HG03045 (cell line): ENCODE measurements around the gene OR8B4.
"Not testable (repeated sequence)": the region's sequence is repeated elsewhere in the genome, so short reads cannot be mapped to it uniquely, and the experiment has no call there.

Source experiments
- ATAC-seq: cut with Tn5 transposase; IDR thresholded peaks from one replicate; pipeline ENCODE4 v1.9.1; 2021; ENCODE audit warnings: mild to moderate bottlenecking, moderate library complexity; ENCODE audit not compliant: unreplicated experiment

Gene OR8B4

GRCh38 chr11:124424384-124424921 lies at the start of gene OR8B4:
Gene OR8B4, minus strand, starts transcription at chr11:124424871. Its CDS starts 0 bp downstream, at chr11:124424871.
- ATAC-seq = no peak

- no peak for ATAC-seq
Observed at GRCh38 chr11:124474079-124474478, 49.4 kb upstream of the OR8B4 start.

GRCh38 chr11:124473476-124473875 lies 48.8 kb upstream of the OR8B4 start:
- ATAC-seq = no peak

- no peak for ATAC-seq
Observed at GRCh38 chr11:124470561-124471227, 46.0 kb upstream of the OR8B4 start.

GRCh38 chr11:124467381-124467927 lies 42.8 kb upstream of the OR8B4 start:
- ATAC-seq = no peak

- no peak for ATAC-seq
Observed at GRCh38 chr11:124465368-124465767, 40.7 kb upstream of the OR8B4 start.

GRCh38 chr11:124463990-124464389 lies 39.3 kb upstream of the OR8B4 start:
- no peak for ATAC-seq

GRCh38 chr11:124463324-124463723 lies 38.7 kb upstream of the OR8B4 start:
- ATAC-seq = no peak

- ATAC-seq = no peak
Observed at GRCh38 chr11:124460459-124460858, 35.8 kb upstream of the OR8B4 start.

GRCh38 chr11:124459379-124459778 lies 34.7 kb upstream of the OR8B4 start:
- not testable (repeated sequence) for ATAC-seq

GRCh38 chr11:124454552-124454951 lies 29.9 kb upstream of the OR8B4 start:
- no peak for ATAC-seq

- no peak for ATAC-seq
Observed at GRCh38 chr11:124446916-124447315, 22.2 kb upstream of the OR8B4 start.

- ATAC-seq = no peak
Observed at GRCh38 chr11:124445646-124446150, 21.0 kb upstream of the OR8B4 start, which contains the start of gene OR8B8. Gene OR8B8, minus strand, starts transcription at chr11:124445696. Its CDS starts 4,611 bp downstream, at chr11:124441085.

GRCh38 chr11:124442847-124443246 lies 18.2 kb upstream of the OR8B4 start:
- ATAC-seq = no peak

- ATAC-seq = no peak
Observed at GRCh38 chr11:124442442-124442841, 17.8 kb upstream of the OR8B4 start.

- no peak for ATAC-seq
Observed at GRCh38 chr11:124441519-124441918, 16.8 kb upstream of the OR8B4 start.

GRCh38 chr11:124441081-124441480 lies 16.4 kb upstream of the OR8B4 start:
- ATAC-seq = no peak

GRCh38 chr11:124440608-124441007 lies 15.9 kb upstream of the OR8B4 start:
- no peak for ATAC-seq

GRCh38 chr11:124434699-124435098 lies 10.0 kb upstream of the OR8B4 start:
- no peak for ATAC-seq

- no peak for ATAC-seq
Observed at GRCh38 chr11:124429599-124429998, 4.9 kb upstream of the OR8B4 start.

- ATAC-seq = no peak
Observed at GRCh38 chr11:124421043-124421442, 3.6 kb downstream of the OR8B4 start.

GRCh38 chr11:124415356-124415923 lies 9.2 kb downstream of the OR8B4 start:
- no peak for ATAC-seq
